ENCODE data around the gene PNMA8A. TPM values are rescaled to one million over a fixed set of nuclear protein-coding genes. Genes with fewer than 3 reads are reported as not detected.

PNMA8A gene
- total RNA-seq, 2 experiments from 2014 or later: not detected

DNA sequence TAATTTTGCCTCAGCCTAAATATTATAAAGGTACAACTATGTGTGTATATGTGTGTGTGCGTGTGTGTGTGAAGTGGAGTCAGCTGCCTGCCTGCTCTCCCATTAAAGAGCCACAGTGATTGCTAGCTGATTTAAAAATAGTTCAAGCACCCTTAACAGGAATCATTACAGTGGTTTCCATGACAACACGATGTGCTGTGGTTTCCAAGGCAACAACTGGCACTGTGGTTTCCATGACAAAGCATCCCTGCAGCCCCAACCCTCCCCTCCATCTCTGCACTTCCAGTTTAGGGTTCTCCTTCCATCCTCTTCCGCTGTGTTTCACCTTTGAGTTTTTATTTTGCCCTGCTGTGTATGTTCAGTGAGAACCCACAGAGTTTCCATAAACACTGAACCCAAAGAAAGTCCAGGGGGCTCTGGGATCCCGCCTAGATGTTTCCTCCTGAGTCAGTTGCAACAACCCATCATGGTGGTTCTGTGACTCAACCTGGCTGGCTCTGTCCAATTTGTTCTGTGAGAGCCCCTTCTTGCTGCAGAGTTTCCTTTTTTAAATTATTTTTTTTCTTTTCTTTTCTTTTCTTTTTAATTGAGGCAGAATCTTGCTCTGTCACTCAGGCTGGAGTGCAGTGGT lies 7.1 kb upstream of the PNMA8A start:
- TF ChIP-seq, protein P1, sequence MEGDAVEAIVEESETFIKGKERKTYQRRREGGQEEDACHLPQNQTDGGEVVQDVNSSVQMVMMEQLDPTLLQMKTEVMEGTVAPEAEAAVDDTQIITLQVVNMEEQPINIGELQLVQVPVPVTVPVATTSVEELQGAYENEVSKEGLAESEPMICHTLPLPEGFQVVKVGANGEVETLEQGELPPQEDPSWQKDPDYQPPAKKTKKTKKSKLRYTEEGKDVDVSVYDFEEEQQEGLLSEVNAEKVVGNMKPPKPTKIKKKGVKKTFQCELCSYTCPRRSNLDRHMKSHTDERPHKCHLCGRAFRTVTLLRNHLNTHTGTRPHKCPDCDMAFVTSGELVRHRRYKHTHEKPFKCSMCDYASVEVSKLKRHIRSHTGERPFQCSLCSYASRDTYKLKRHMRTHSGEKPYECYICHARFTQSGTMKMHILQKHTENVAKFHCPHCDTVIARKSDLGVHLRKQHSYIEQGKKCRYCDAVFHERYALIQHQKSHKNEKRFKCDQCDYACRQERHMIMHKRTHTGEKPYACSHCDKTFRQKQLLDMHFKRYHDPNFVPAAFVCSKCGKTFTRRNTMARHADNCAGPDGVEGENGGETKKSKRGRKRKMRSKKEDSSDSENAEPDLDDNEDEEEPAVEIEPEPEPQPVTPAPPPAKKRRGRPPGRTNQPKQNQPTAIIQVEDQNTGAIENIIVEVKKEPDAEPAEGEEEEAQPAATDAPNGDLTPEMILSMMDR (conservative IDR thresholded peaks at IDR 0.05; ENCODE audit: low read length): no peak
- no peak for TF ChIP-seq EZH2phosphoT487 (IDR thresholded peaks at IDR 0.05; ENCODE audit: borderline replicate concordance, low read depth, low read length)
- H3K9me3 ChIP-seq (ENCODE audit: low read length): no peaks in the 10 kb centered on the region
- intact Hi-C loops (cut with micrococcal nuclease; ENCODE audit: unreplicated experiment): no loop called here
- H3K4me3 ChIP-seq (ENCODE audit: low read depth, low read length, poor library complexity, severe bottlenecking): no peak overlapping the region
- peak; percentile 83 for DNase-seq (ENCODE audit: low spot score)
- peaks cover 44% of the 10 kb centered on the region for H3K4me1 ChIP-seq (ENCODE audit: insufficient read depth, low read length, poor library complexity, severe bottlenecking)
- ChIA-PET POLR2A (no interaction called here), CTCF (ENCODE audit: unreplicated experiment) (no interaction called here)
- H3K36me3 ChIP-seq (ENCODE audit: insufficient read depth, low read length): no peaks in the 10 kb centered on the region
- peak overlapping the region; percentile 65 for H3K4me2 ChIP-seq (ENCODE audit: low read length)
- H4K20me1 ChIP-seq (ENCODE audit: insufficient read depth, low read length): no peaks in the 10 kb centered on the region
- H3K9me2 ChIP-seq (ENCODE audit: insufficient read depth, low read length): no peaks in the 10 kb centered on the region
- peak overlapping the region; percentile 61; the same call in 1 of the 2 replicates for H2AFZ ChIP-seq (ENCODE audit: low read length)
- H3K79me2 ChIP-seq (ENCODE audit: insufficient read depth, low read depth, low read length): no peaks in the 10 kb centered on the region
- no TSS peak for BruUV-seq (replicated peaks)
- H3K27ac ChIP-seq (ENCODE audit: low read depth, low read length, poor library complexity, severe bottlenecking): peak overlapping the region; percentile 60

DNA sequence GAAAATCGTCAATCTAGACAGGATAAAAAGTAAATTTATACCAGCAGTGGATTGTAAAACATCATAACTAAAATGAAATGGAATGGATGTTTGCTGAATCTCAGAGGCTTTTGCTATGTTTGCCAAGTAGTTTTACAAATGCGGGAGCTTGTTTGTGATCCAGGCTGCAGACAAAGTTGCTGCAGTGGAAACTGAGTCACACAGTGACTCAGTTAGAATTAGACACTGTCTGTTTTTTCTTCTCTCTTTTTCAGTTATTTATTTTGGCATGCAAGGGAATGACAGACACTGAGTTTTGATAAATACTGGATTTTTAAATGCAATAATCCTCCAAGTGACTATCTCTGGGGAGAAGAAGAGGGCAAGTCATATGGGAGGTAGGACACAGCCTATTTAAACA lies 4.6 kb upstream of the PNMA8A start:
- BruUV-seq (replicated peaks): no TSS peak
- H3K4me3 ChIP-seq (ENCODE audit: low read depth, low read length, poor library complexity, severe bottlenecking): no peak overlapping the region
- intact Hi-C loops (cut with micrococcal nuclease; ENCODE audit: unreplicated experiment): no loop called here
- H3K4me1 ChIP-seq (ENCODE audit: insufficient read depth, low read length, poor library complexity, severe bottlenecking): peaks cover 42% of the 10 kb centered on the region
- ChIA-PET CTCF (ENCODE audit: unreplicated experiment) (no interaction called here), POLR2A (interaction anchor here (0.7 to 1.6 kb wide), 3 partner anchors 11 to 569 kb away, joined by 3 read pairs; no protein-coding TSS in a partner anchor)
- no peaks in the 10 kb centered on the region for H3K36me3 ChIP-seq (ENCODE audit: insufficient read depth, low read length)
- H3K27ac ChIP-seq (ENCODE audit: low read depth, low read length, poor library complexity, severe bottlenecking): no peak overlapping the region
- H3K9me2 ChIP-seq (ENCODE audit: insufficient read depth, low read length): no peaks in the 10 kb centered on the region
- H3K9me3 ChIP-seq (ENCODE audit: low read length): no peaks in the 10 kb centered on the region
- DNase-seq (ENCODE audit: low spot score): no peak
- H3K4me2 ChIP-seq (ENCODE audit: low read length): no peak overlapping the region
- TF ChIP-seq, protein P1 (conservative IDR thresholded peaks at IDR 0.05; ENCODE audit: low read length): no peak
- TF ChIP-seq EZH2phosphoT487 (IDR thresholded peaks at IDR 0.05; ENCODE audit: borderline replicate concordance, low read depth, low read length): no peak
- H3K79me2 ChIP-seq (ENCODE audit: insufficient read depth, low read depth, low read length): no peaks in the 10 kb centered on the region
- H4K20me1 ChIP-seq (ENCODE audit: insufficient read depth, low read length): no peaks in the 10 kb centered on the region
- no peak overlapping the region for H2AFZ ChIP-seq (ENCODE audit: low read length)

DNA sequence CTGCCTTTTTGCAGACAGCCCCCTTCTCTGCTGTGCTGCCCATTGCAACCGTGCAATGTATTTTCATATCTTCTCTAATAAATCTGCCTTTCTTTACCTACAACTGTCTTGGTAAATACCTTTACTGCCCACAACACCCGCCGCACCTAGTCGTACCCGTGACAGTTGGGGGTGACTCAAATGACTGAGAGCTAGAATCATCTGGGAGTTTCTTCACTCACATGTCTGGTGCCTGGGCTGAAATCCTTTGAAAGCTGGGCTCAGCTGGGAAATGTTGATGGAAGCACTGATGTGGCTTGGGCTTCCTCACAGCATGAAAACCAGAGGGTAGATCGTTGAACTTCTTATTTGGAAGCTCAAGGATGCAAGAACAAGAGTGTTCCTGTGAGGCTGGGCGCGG lies 2.8 kb upstream of the PNMA8A start:
- DNase-seq (ENCODE audit: low spot score): no peak
- TF ChIP-seq, protein P1 (conservative IDR thresholded peaks at IDR 0.05; ENCODE audit: low read length): no peak
- TF ChIP-seq EZH2phosphoT487 (IDR thresholded peaks at IDR 0.05; ENCODE audit: borderline replicate concordance, low read depth, low read length): no peak
- no peaks in the 10 kb centered on the region for H3K9me2 ChIP-seq (ENCODE audit: insufficient read depth, low read length)
- peaks cover 36% of the 10 kb centered on the region for H3K4me1 ChIP-seq (ENCODE audit: insufficient read depth, low read length, poor library complexity, severe bottlenecking)
- no peaks in the 10 kb centered on the region for H3K9me3 ChIP-seq (ENCODE audit: low read length)
- peak overlapping the region; percentile 17 for H3K4me2 ChIP-seq (ENCODE audit: low read length)
- H4K20me1 ChIP-seq (ENCODE audit: insufficient read depth, low read length): no peaks in the 10 kb centered on the region
- no peaks in the 10 kb centered on the region for H3K79me2 ChIP-seq (ENCODE audit: insufficient read depth, low read depth, low read length)
- POLR2A ChIA-PET: no interaction called here
- no TSS peak for BruUV-seq (replicated peaks)
- H3K4me3 ChIP-seq (ENCODE audit: low read depth, low read length, poor library complexity, severe bottlenecking): no peak overlapping the region
- H3K36me3 ChIP-seq (ENCODE audit: insufficient read depth, low read length): no peaks in the 10 kb centered on the region
- H2AFZ ChIP-seq (ENCODE audit: low read length): peak overlapping the region; percentile 46; the same call in 1 of the 2 replicates
- intact Hi-C loops (cut with micrococcal nuclease; ENCODE audit: unreplicated experiment): no loop called here
- no peak overlapping the region for H3K27ac ChIP-seq (ENCODE audit: low read depth, low read length, poor library complexity, severe bottlenecking)
- CTCF ChIA-PET (ENCODE audit: unreplicated experiment): no interaction called here
